HG02870 (cell line): ENCODE data around the gene TENT4A.

Experiments used
- ATAC-seq: cut with Tn5 transposase; IDR thresholded peaks from one replicate; pipeline ENCODE4 v1.9.1; 2021; ENCODE audit warnings: mild to moderate bottlenecking, moderate library complexity; ENCODE audit not compliant: unreplicated experiment

Gene TENT4A

DNA sequence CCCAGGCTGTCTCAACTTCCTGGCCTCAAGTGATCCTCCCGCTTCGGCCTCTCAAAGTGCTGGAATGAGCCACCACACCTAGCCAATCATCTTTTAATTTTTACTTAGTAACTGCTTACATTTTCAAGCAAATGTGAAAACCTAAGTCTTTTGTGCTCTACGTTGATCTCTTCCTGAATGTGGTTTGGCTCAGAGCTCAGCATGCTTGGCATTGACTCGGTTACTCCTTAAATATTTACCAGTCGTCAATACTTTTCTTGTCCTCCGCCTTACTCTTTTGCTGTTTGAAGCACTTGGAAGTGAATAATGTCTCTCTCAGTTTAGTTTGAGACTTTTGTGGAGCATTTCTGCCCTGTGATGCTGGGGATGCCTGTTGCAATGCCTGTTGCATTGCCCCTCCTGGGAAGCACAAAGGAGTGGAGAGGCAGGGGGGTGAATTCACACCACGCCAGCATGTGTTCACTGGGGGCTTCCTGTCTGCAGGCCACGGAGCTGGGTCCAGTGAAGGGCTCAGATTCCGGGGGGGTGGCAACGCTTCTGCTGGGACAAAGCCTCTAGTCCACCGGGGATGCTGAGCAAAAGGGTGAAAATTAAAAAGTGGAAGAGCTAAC is 13.1 kb upstream of the TENT4A start:
- no peak for ATAC-seq

DNA sequence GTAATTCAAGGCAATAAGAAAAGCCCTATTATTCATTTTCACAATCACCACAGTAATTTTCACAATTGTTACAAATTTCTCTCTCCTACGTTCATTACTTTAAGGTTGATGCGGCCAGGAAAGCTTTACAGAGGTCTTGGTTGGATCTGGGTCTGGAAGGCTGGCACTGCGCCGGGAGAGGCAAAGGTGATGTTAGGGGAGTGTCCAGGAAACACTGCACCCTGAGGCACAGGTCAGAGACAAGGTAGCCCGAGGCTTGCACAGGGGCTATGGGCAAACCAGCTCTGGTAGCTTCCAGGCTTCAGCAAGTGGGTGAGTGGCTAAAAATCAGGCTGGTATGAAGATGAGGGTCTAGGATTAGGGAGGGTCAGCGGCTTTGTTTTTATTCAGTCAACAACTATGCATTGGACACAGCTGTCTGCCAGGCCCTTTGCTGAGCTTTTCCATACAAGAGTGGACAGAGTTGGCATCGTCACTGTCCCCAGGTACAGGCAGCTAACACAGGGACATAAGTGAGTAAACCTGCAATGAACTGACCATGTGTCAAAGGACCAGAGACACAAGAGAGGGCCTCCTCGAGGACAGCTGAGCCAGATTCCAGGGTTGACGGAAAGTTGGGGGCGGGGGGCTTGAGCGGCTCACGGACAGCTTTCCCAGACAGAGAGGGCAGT is 12.4 kb upstream of the TENT4A start:
- no peak for ATAC-seq

- no peak for ATAC-seq
Measured at GRCh38 chr5:6701491-6701890, 11.7 kb upstream of the TENT4A start.

DNA sequence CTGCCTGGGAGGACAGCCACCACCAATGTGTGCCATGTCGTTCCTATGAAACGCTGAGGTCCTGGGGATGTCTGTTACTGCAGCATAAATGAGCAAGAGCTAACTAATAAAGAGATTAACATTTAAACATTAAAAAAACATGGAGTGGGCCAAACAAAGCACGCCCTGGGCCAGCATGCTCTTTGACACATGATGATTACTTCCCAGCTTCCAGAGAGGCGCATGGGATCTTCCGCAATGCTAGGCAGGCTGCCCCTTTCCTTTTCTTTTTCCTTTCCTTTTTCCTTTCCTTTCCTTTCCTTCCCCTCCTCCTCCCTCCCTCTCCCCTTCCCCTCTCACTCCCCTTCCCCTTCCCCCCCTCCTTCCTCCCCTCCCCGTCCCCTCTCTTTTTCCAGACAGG is 10.6 kb upstream of the TENT4A start:
- ATAC-seq, result no peak

GRCh38 chr5:6703806-6704205 is 9.4 kb upstream of the TENT4A start:
- no peak for ATAC-seq

- no peak for ATAC-seq
Measured at GRCh38 chr5:6704361-6704851, 8.8 kb upstream of the TENT4A start.

DNA sequence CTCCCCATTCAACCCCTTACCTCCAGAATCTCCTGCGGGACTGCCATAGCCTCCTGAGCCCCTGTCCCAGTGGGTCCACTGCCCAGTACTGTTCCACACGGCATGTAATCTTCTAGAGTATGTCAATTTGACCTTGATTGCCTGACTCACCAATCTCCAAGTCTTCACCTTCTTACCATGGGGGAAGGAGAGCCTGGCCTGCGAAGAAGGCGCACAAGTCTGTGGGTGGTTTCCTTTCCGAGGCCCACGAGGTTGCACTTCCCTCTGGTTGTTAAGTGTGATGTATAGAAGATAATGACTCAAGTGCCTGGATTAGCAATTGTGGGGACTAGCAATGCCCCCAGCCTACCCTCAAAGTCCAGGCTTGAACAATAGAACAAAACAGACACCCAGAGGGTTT is 8.1 kb upstream of the TENT4A start:
- ATAC-seq, result peak; percentile 89

DNA sequence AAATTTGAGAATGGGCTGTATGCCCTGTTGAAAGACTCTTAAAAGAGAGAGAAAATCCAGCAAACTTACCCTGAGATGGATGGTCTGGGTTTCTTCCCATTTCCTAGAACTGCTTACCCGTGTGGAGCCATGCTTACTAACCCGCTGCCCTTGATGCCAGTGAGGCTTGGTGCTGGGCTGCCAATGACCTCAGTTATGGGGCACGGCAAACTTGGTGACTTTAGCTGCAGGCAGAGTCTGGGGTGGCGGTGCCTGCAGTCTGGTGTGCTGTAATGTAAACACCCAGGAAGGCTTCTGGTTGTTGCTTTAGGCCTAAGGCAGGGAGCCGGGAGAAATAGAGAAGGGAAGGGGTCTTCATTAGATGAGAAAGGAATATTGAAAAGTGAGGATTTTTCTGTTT is 7.3 kb upstream of the TENT4A start:
- ATAC-seq, result no peak

- no peak for ATAC-seq
Measured at GRCh38 chr5:6707852-6708251, 5.4 kb upstream of the TENT4A start.

DNA sequence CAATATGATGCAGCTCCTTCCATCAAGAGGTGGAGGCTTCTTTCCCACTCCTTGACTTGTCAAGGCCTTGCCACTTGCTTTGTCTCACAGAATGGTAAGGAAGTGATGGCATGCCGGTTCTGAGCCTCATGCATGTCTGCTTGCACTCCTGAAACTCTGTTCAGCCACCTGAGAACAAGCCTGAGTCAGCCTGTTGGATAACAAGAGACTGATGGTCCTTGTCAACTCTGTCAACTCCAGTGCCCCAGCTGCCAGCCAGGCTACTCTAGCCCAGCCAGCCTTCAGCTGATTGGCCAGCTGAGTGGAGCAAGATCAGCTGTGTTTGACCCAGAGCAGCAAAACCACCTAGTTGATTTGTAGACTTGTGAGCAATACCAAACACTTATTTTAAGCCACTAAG is 4.4 kb upstream of the TENT4A start:
- ATAC-seq, result no peak

DNA sequence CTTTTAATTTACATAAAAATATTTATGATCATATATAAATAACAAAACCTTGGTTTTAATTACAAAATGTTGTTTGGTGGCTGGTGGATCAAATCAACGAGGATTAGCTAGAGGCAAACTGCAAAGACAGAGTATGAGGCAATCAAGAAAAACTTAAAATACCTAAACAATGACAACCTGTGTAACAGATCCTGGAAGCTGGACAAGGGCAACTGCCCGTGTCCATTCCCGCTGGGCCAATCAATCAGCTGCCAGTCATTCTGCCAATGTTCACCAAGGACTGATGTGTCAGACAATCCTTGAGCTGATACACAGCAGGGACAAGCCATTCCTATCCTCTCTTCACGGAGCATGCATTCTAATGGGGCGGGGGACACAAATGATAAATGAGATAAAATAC is 3.2 kb upstream of the TENT4A start:
- ATAC-seq, result no peak

GRCh38 chr5:6710551-6711318 is 2.5 kb upstream of the TENT4A start:
- no peak for ATAC-seq

GRCh38 chr5:6711409-6712141 is 1.7 kb upstream of the TENT4A start:
- ATAC-seq, result no peak

- ATAC-seq, result peak; percentile 11
Measured at GRCh38 chr5:6712142-6712576, 1.1 kb upstream of the TENT4A start.

DNA sequence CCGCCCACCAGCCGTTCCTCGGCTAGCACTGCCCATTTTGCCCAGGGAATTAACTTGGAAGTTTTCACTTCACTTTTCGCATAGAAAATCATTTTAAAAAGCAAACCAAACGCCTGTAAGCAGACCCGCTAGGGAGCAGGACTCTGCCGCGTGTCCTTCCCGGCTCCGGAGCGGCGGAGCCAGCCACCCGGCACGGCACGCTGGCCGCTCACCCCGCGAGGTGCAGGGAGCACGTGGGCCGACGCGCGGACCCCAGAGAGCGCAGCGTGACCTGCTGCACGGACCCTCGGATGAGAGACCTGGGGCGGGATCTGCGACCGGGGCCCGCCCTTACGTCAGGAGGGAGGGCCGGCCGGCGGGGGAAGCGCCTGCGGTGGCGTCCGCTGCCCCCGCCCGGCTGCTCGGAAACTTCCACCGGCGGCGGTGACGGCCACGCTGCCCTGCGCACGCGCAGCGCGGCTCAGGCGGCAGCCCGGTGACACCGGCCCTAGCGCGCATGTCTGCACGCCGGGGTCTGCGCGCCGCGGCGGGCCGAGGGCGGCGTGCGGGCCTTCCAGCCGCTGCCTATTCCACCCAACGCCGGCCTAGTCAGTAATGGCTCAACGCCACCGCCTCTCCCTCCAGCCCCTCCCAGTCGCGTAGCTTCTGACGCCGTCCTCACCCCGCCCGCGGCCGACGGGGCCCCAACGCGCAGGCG is 507 bp upstream of the TENT4A start:
- ATAC-seq, result peak; percentile 60

DNA sequence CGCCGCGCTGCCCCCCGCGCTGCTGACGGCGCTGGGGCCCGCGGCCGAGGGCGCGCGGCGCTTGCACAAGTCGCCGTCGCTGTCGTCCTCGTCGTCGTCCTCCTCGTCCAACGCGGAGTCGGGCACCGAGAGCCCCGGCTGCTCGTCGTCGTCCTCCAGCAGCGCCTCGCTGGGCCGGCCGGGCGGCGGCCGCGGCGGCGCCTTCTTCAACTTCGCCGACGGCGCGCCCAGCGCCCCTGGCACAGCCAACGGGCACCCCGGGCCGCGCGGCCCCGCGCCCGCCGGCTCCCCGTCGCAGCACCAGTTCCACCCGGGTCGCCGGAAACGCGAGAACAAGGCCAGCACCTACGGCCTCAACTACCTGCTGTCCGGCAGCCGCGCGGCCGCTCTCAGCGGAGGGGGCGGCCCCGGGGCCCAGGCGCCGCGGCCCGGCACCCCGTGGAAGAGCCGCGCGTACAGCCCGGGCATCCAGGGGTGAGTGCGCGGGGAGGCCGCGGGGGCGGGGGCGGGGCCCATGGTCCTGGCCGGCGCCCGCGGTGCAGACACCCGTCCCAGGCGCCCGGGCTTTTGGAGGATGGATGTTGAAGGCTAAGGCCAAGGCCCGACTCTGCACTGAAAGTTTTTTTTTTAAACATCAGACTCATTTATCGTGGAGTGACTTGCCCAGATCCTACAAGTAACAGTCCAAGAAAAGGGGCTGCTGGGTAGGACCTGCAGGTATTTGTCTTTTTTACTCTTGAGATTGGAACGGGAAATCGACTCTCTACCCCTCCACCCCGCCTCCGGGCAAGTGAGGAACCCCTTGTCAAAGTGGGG is 1.2 kb downstream of the TENT4A start:
- ATAC-seq, result no peak

- no peak for ATAC-seq
Measured at GRCh38 chr5:6715271-6715670, 2.0 kb downstream of the TENT4A start.

- no peak for ATAC-seq
Measured at GRCh38 chr5:6715758-6716628, 2.8 kb downstream of the TENT4A start.

GRCh38 chr5:6716629-6717149 is 3.5 kb downstream of the TENT4A start:
- ATAC-seq, result no peak
